GM18861 (cell line): ENCODE data around the gene MYLIP.
"Not testable (repeated sequence)": the region's sequence is repeated elsewhere in the genome, so short reads cannot be mapped to it uniquely, and the experiment has no call there.

Source experiments
- ATAC-seq: cut with Tn5 transposase; IDR thresholded peaks from one replicate; pipeline ENCODE4 v1.9.1; 2021; ENCODE audit not compliant: unreplicated experiment

The MYLIP gene

GRCh38 chr6:16168858-16169257 is 40.0 kb downstream of the MYLIP start:
- no peak for ATAC-seq

GRCh38 chr6:16171400-16171799 is 42.5 kb downstream of the MYLIP start:
- no peak for ATAC-seq

- ATAC-seq, result no peak
Observed at GRCh38 chr6:16173167-16173940, 44.5 kb downstream of the MYLIP start.

- no peak for ATAC-seq
Observed at GRCh38 chr6:16174416-16175078, 45.7 kb downstream of the MYLIP start.

GRCh38 chr6:16176600-16176999 is 47.7 kb downstream of the MYLIP start:
- ATAC-seq, result not testable (repeated sequence)

GRCh38 chr6:16177881-16178280 is 49.0 kb downstream of the MYLIP start:
- ATAC-seq, result no peak

- no peak for ATAC-seq
Observed at GRCh38 chr6:16178351-16178750, 49.5 kb downstream of the MYLIP start.

- ATAC-seq, result no peak
Observed at GRCh38 chr6:16179063-16179462, 50.2 kb downstream of the MYLIP start.

GRCh38 chr6:16179970-16180431 is 51.1 kb downstream of the MYLIP start:
- no peak for ATAC-seq

GRCh38 chr6:16180696-16181438 is 52.0 kb downstream of the MYLIP start:
- no peak for ATAC-seq

GRCh38 chr6:16181439-16182297 is 52.8 kb downstream of the MYLIP start:
- ATAC-seq, result no peak

- ATAC-seq, result no peak
Observed at GRCh38 chr6:16183187-16183664, 54.3 kb downstream of the MYLIP start.

- ATAC-seq, result peak; percentile 74
Observed at GRCh38 chr6:16184129-16184528, 55.2 kb downstream of the MYLIP start.

- ATAC-seq, result no peak
Observed at GRCh38 chr6:16184551-16184950, 55.7 kb downstream of the MYLIP start.

GRCh38 chr6:16187176-16187575 is 58.3 kb downstream of the MYLIP start:
- ATAC-seq, result no peak

- no peak for ATAC-seq
Observed at GRCh38 chr6:16190214-16190613, 61.3 kb downstream of the MYLIP start.

GRCh38 chr6:16196260-16196983 is 67.5 kb downstream of the MYLIP start:
- no peak for ATAC-seq

GRCh38 chr6:16196984-16197546 is 68.2 kb downstream of the MYLIP start:
- no peak for ATAC-seq
